CD1c-positive myeloid dendritic cell (primary cell): ENCODE measurements around the gene CSGALNACT2.

ENCODE experiments used
- DNase-seq: peaks from one replicate; pipeline ENCODE4 v3.0.0-alpha.2; 2016; ENCODE audit errors: extremely low spot score

Gene CSGALNACT2

GRCh38 chr10:43202657-43203447 lies 64.6 kb downstream of the CSGALNACT2 start:
- DNase-seq = peak; percentile 11

- peak; percentile 24 for DNase-seq
Observed at GRCh38 chr10:43203448-43204041, 65.3 kb downstream of the CSGALNACT2 start.

GRCh38 chr10:43204042-43204942 lies 66.0 kb downstream of the CSGALNACT2 start:
- DNase-seq = no peak

- peak; percentile 55 for DNase-seq
Observed at GRCh38 chr10:43204943-43205671, 66.9 kb downstream of the CSGALNACT2 start.

GRCh38 chr10:43205681-43206390 lies 67.6 kb downstream of the CSGALNACT2 start:
- DNase-seq = no peak

GRCh38 chr10:43206391-43207235 lies 68.4 kb downstream of the CSGALNACT2 start:
- DNase-seq = no peak

GRCh38 chr10:43208147-43209073 lies 70.2 kb downstream of the CSGALNACT2 start:
- DNase-seq = no peak

GRCh38 chr10:43209074-43209455 lies 70.8 kb downstream of the CSGALNACT2 start:
- DNase-seq = no peak

GRCh38 chr10:43209651-43210141 lies 71.5 kb downstream of the CSGALNACT2 start:
- DNase-seq = no peak

- DNase-seq = no peak
Observed at GRCh38 chr10:43210556-43210955, 72.3 kb downstream of the CSGALNACT2 start.

- no peak for DNase-seq
Observed at GRCh38 chr10:43211030-43211429, 72.8 kb downstream of the CSGALNACT2 start.

GRCh38 chr10:43211431-43212042 lies 73.3 kb downstream of the CSGALNACT2 start:
- no peak for DNase-seq

GRCh38 chr10:43212043-43212721 lies 73.9 kb downstream of the CSGALNACT2 start:
- no peak for DNase-seq

GRCh38 chr10:43214071-43214955 lies 76.1 kb downstream of the CSGALNACT2 start:
- DNase-seq = no peak

- no peak for DNase-seq
Observed at GRCh38 chr10:43214956-43215561, 76.8 kb downstream of the CSGALNACT2 start.

GRCh38 chr10:43215758-43216455 lies 77.7 kb downstream of the CSGALNACT2 start:
- no peak for DNase-seq
